ENCODE data around the gene C5orf34. TPM values are rescaled to one million over a fixed set of nuclear protein-coding genes. Genes with fewer than 3 reads are reported as not detected.
"Not testable (repeated sequence)": the region's sequence is repeated elsewhere in the genome, so short reads cannot be mapped to it uniquely, and the experiment has no call there.

Gene C5orf34
- total and polyA plus RNA-seq, 10 donors = 1.2 to 4.3 (median 2.5) TPM

GRCh38 chr5:43456556-43456955 is 58.4 kb downstream of the C5orf34 start:
- TF ChIP-seq POLR2AphosphoS5 (IDR thresholded peaks at IDR 0.05) = no peak
- no peak for TF ChIP-seq CTCF (IDR thresholded peaks at IDR 0.05 in 8 of 11, conservative IDR thresholded peaks at IDR 0.05 in 3 of 11)
- TF ChIP-seq POLR2A (IDR thresholded peaks at IDR 0.05) = no peak
- Histone ChIP-seq H3K4me1 (no peaks in the 10 kb centered on the region), H3K27me3 (replicated peaks in 1 of 7) (no peaks in the 10 kb centered on the region), H3K4me3 (no peak overlapping the region), H3K27ac (no peak overlapping the region), H3K9me3 (peaks cover 0 to 21% (median 12%) of the 10 kb centered on the region in 8 donors), H3K36me3 (peaks cover 0 to 54% (median 7%) of the 10 kb centered on the region in 6 donors)
- intact Hi-C loops (cut with DNase I; ENCODE audit: low total_unique reads) = no loop called here
- WGBS, 5 donors = 92 to 97% (median 95%) methylated on average over 3 of the region's 3 CpGs
- no peak for DNase-seq

- intact Hi-C loops (cut with DNase I; ENCODE audit: low total_unique reads); DNase-seq; H3K4me3 ChIP-seq; H3K4me1 ChIP-seq; H3K27ac ChIP-seq; H3K27me3 ChIP-seq (replicated peaks in 1 of 7): not testable (repeated sequence)
- H3K9me3 ChIP-seq = peaks cover 4 to 83% (median 64%) of the 10 kb centered on the region in 8 donors
- H3K36me3 ChIP-seq = peaks cover 0 to 41% (median 16%) of the 10 kb centered on the region in 6 donors
Measured at GRCh38 chr5:43441575-43441974, 73.4 kb downstream of the C5orf34 start.

GRCh38 chr5:43437062-43437660 is 77.8 kb downstream of the C5orf34 start:
- Histone ChIP-seq H3K4me1 (no peaks in the 10 kb centered on the region), H3K27ac (no peak overlapping the region), H3K9me3 (peaks cover 4 to 52% (median 44%) of the 10 kb centered on the region in 8 donors), H3K36me3 (no peaks in the 10 kb centered on the region), H3K4me3 (no peak overlapping the region), H3K27me3 (replicated peaks in 1 of 7) (no peaks in the 10 kb centered on the region)
- TF ChIP-seq CTCF (IDR thresholded peaks at IDR 0.05 in 8 of 11, conservative IDR thresholded peaks at IDR 0.05 in 3 of 11) (no peak), POLR2AphosphoS5 (IDR thresholded peaks at IDR 0.05) (no peak), POLR2A (IDR thresholded peaks at IDR 0.05) (no peak)
- WGBS, 5 donors = 92 to 100% (median 95%) methylated on average over 3 of the region's 3 CpGs
- no peak for DNase-seq
- intact Hi-C loops (cut with DNase I; ENCODE audit: low total_unique reads) = no loop called here

Other genes starting within 250 kb of the C5orf34 start
- gene HMGCS1, start 201.7 kb downstream of the C5orf34 start, total RNA-seq = 10 to 100 TPM; 18.7 to 74.9 (median 30.0) TPM
- 10 to 100 TPM; 12.0 to 18.0 (median 13.1) TPM for gene HMGCS1, start 201.7 kb downstream of the C5orf34 start, polyA plus RNA-seq
- 10 to 100 TPM in 6 of 7 donors, 1 to 10 TPM in 1; 7.2 to 17.1 (median 13.1) TPM for gene CCL28, start 102.8 kb downstream of the C5orf34 start, total RNA-seq
- gene CCL28, start 102.8 kb downstream of the C5orf34 start, polyA plus RNA-seq = 1 to 10 TPM; 3.7 to 4.9 (median 4.0) TPM
- gene TMEM267, start 31.3 kb downstream of the C5orf34 start, total RNA-seq = 10 to 100 TPM in 6 of 7 donors, 1 to 10 TPM in 1; 9.2 to 18.0 (median 10.7) TPM
- 10 to 100 TPM; 10.2 to 14.4 (median 11.7) TPM for gene TMEM267, start 31.3 kb downstream of the C5orf34 start, polyA plus RNA-seq
- gene PAIP1, start 41.9 kb upstream of the C5orf34 start, total RNA-seq = 10 to 100 TPM; 36.9 to 65.2 (median 50.7) TPM
- 10 to 100 TPM; 24.9 to 38.4 (median 29.9) TPM for gene PAIP1, start 41.9 kb upstream of the C5orf34 start, polyA plus RNA-seq
- gene NNT, start 88.0 kb upstream of the C5orf34 start, total RNA-seq = 10 to 100 TPM; 40.2 to 70.9 (median 59.8) TPM
- 10 to 100 TPM in 2 of 3 donors, 1 to 10 TPM in 1; 9.7 to 15.4 (median 14.3) TPM for gene NNT, start 88.0 kb upstream of the C5orf34 start, polyA plus RNA-seq

Data from spleen (tissue), 11 donors.